Activated CD4-positive, alpha-beta T cell treated with anti-CD3 and anti-CD28 coated beads for 36 hours (primary cell): ENCODE measurements around the gene C2orf72. TPM values are rescaled to one million over a fixed set of nuclear protein-coding genes. Genes with fewer than 3 reads are reported as not detected.

Experiments used
- ATAC-seq: fragments of 200-7000 bp; cut with Tn5 transposase; one replicate; pipeline ENCODE4 v1.10.0; 2021; ENCODE audit warnings: mild to moderate bottlenecking, moderate library complexity
- CTCF ChIA-PET: fragments of 350-600 bp; sonication (Branson Sonifier 250); formaldehyde crosslinking; loops from one replicate; lab custom pipeline; 2021; ENCODE audit warnings: antibody characterized with exemption; lab: Charles Lee
- POLR2A ChIA-PET: fragments of 350-600 bp; sonication (Branson Sonifier 250); formaldehyde crosslinking; loops from one replicate; lab custom pipeline; 2021; ENCODE audit warnings: antibody characterized with exemption, inconsistent platforms; lab: Charles Lee
- DNase-seq: peaks from one replicate; pipeline ENCODE4 v3.0.0-alpha.2; 2020
- H3K27ac Mint-ChIP-seq: one replicate; pipeline ENCODE4 v1.8.0; 2021; ENCODE audit warnings: mixed read lengths
- H3K27me3 Mint-ChIP-seq: one replicate; pipeline ENCODE4 v1.8.0; 2021; ENCODE audit warnings: mixed read lengths
- H3K36me3 Mint-ChIP-seq: one replicate; pipeline ENCODE4 v1.8.0; 2021; ENCODE audit warnings: low read depth, mixed read lengths
- H3K4me1 Mint-ChIP-seq: one replicate; pipeline ENCODE4 v1.8.0; 2021; ENCODE audit warnings: mixed read lengths
- H3K4me3 Mint-ChIP-seq: one replicate; pipeline ENCODE4 v1.8.0; 2021; ENCODE audit warnings: mild to moderate bottlenecking, moderate library complexity, mixed read lengths
- H3K9me3 Mint-ChIP-seq: one replicate; pipeline ENCODE4 v1.8.0; 2021; ENCODE audit warnings: low read depth, mixed read lengths
- intact Hi-C, 2 experiments: fragments of 100-400 bp; cut with DNase I in 1 of 2; cut with micrococcal nuclease in 1 of 2; formaldehyde crosslinking; loops; one replicate each; pipeline versions ENCODE4 v1.14.2 to v1.15.1; 2022 to 2024; cut with DNase I, micrococcal nuclease
- total RNA-seq, 2 experiments: library from RNA; stranded (reverse); gene quantifications; one replicate each; pipeline ENCODE4 v1.2.3, GENCODE V29; 2021

Gene C2orf72
- total RNA-seq, 2 experiments from 2014 or later = 2.0 to 3.8 TPM

DNA sequence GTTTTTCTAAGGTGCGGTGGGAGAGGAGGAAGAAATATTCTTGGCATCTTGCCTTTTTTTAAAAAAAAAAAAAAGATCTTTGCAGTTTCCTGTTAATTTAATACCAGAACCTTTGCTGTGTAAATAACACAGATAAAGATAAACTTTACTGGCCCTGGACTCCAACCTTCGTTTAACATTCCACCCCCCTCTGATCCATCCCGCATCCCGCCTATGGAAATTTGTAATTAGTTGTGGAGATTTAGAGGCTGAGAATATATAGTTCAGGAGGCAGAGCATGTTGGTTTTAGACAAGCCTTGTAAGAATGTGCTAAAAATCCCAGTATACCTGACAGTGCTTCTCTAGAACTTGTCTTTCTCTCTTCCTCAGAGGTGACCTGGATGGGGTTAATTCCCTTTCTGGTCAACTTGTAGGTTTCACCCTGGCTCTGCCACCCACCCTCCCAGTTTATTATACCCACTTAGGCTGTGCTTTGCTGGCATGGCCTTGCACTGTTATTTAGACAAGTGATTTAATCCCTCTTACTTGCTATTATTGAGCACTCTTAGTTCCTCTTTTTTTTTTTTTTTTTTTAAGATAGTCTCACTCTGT lies 2.9 kb upstream of the C2orf72 start:
- Mint-ChIP-seq H3K27ac (no peak overlapping the region), H3K36me3 (no peaks in the 10 kb centered on the region), H3K27me3 (peaks cover 29% of the 10 kb centered on the region), H3K4me3 (no peak overlapping the region), H3K9me3 (no peaks in the 10 kb centered on the region), H3K4me1 (no peaks in the 10 kb centered on the region)
- CTCF ChIA-PET = no interaction called here
- POLR2A ChIA-PET = interaction anchor here (0.5 kb wide), 1 partner anchor 417 kb away, joined by 3 read pairs; no protein-coding TSS in a partner anchor
- intact Hi-C loops = no loop called here
- no peak for DNase-seq
- ATAC-seq = no peak

DNA sequence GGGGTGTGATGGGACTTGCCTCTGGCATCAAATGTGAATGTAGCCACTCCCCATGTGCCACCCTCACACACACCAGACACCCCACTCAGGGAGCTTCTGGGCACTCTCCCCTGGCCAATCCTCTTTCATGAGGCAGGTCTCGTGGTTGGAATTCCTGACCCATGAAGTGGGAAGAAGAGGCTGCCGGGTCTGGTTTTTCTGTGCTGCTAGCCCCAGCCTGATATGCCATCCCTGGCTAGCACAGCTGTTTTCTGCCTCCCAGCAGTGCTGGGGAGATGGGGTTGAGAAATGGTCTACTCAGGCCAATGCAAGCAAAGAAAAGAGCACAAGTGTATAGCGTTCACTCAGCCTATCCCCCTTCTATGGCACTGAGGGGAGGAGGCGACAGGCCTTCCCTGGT lies 1.2 kb upstream of the C2orf72 start:
- ATAC-seq = no peak
- intact Hi-C loops = no loop called here
- no peaks in the 10 kb centered on the region for H3K36me3 Mint-ChIP-seq
- H3K27me3 Mint-ChIP-seq = peaks cover 44% of the 10 kb centered on the region
- no peak overlapping the region for H3K27ac Mint-ChIP-seq
- no peak for DNase-seq
- H3K4me3 Mint-ChIP-seq = no peak overlapping the region
- POLR2A ChIA-PET = no interaction called here
- no peaks in the 10 kb centered on the region for H3K4me1 Mint-ChIP-seq
- CTCF ChIA-PET = interaction anchor here (0.7 to 1.1 kb wide), 4 partner anchors 14 to 700 kb away, joined by 3 to 4 read pairs (median 3); no protein-coding TSS in a partner anchor
- H3K9me3 Mint-ChIP-seq = no peaks in the 10 kb centered on the region

DNA sequence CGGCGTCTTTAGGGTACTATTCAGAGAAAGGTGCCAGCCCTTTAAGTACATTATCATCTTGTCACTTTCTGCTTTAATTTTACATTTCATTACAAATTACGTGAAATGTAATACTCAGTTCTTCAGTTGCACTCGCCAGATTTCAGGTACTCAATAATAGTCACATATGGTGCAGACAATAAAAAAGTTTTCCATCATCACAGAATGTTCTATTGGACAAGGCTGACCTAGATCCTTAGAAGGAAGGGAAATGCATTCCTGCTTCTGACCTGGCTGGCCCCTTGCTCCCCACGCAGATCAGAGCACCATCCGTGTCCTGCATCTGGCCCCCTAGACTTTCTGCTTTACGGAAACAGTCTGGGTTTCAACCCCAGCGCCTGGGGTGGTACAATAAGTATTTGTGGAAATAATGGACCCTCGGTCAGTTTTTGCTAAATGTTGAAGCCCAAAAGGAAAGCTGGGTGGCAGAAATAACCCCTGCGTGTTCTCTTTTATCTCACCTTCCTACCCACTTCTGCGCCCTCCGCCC lies 681 bp upstream of the C2orf72 start:
- Mint-ChIP-seq H3K4me1 (no peaks in the 10 kb centered on the region), H3K27ac (no peak overlapping the region), H3K27me3 (peaks cover 47% of the 10 kb centered on the region), H3K9me3 (no peaks in the 10 kb centered on the region), H3K36me3 (no peaks in the 10 kb centered on the region), H3K4me3 (no peak overlapping the region)
- CTCF ChIA-PET = interaction anchor here (0.7 to 1.2 kb wide), 3 partner anchors 13 to 701 kb away, joined by 3 to 4 read pairs (median 3); no protein-coding TSS in a partner anchor
- DNase-seq (no peak), ATAC-seq (no peak)
- POLR2A ChIA-PET = no interaction called here
- intact Hi-C loops = no loop called here

DNA sequence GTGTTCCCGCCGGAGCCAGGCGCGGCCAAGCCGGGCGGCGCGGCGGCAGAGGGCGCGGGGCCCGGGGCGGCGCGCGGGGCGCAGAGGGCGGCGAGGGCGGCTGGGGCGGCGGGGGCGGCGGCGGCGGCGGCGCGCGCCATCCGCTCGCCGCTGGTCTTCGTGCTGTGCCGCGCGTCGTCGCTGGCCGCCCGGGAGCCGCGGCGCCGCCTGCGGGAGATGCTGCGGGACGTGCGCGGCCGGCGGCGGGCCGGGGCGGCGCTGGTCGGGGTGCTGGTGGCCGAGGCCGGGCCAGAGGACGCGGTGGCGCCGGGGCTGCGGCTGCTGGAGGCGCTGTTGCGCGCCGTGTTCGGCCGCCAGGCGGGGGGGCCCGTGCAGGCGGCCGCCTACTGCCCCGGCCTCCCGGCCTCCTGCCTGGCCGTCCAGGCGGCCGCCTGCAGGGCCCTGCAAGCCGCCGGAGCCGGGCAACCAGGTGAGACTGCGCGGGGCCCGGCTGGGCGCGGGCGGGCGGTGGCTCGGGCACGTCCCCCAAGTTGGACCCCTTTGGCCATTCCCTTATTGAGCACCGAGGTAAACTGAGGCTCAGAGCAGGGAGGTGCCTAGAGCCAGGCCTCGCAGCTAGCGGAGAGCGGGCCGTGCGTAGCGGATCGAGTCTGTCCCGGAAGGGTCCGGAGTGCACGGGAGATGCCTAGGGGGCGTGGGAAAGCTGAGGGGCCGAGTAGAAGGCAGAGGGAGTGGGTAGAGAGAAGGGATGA lies 584 bp downstream of the C2orf72 start:
- DNase-seq = peak; percentile 17
- Mint-ChIP-seq H3K27me3 (peaks cover 48% of the 10 kb centered on the region), H3K4me3 (peak overlapping the region; percentile 43), H3K27ac (no peak overlapping the region), H3K36me3 (no peaks in the 10 kb centered on the region), H3K4me1 (no peaks in the 10 kb centered on the region), H3K9me3 (no peaks in the 10 kb centered on the region)
- intact Hi-C loops = no loop called here
- CTCF ChIA-PET = interaction anchor here (0.6 to 1.2 kb wide), 3 partner anchors 15 to 1278 kb away, joined by 3 to 4 read pairs (median 4); partner anchors contain the start of gene PSMD1
- POLR2A ChIA-PET = no interaction called here
- peak; percentile 51 for ATAC-seq

DNA sequence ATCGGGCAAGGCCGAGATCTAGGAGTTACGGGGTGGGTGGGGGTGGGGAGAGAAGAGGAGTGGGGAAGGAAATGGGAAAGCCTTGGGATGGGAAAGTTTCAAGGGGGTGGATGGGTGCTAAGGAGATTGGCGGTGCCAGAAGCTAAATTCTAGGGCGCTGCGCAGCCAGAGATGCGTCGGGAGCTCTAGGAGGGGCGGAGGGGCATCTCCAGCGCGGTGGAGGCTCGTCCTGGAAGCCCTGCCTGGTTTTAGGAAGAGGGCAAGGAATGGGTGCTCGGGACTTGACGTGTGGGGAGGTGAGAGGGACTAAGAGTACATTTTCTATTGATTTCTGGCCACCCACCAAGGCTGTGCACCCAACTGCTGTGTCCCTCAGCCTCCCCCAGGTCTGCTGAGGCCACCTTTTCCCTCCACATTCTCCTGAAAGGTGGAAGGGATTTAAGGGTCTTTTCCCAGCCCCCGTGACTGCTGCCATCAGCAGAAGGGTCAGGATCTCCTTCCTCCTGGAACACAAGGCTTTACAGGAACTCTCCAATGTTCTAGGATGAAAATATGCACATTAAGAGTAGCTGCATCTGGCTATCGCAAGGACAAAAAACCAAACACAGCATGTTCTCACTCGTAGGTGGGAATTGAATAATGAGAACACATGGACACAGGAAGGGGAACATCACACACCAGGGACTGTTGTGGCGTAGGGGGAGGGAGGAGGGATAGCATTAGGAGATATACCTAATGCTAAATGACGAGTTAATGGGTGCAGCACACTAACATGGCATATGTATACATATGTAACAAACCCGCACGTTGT lies 1.4 kb downstream of the C2orf72 start:
- DNase-seq = no peak
- ChIA-PET CTCF (interaction anchor here (0.6 to 2.9 kb wide), 5 partner anchors 11 to 1277 kb away, joined by 3 to 14 read pairs (median 4); partner anchors contain the start of gene PSMD1), POLR2A (interaction anchor here (0.5 kb wide), 1 partner anchor 394 kb away, joined by 6 read pairs; no protein-coding TSS in a partner anchor)
- Mint-ChIP-seq H3K4me1 (no peaks in the 10 kb centered on the region), H3K9me3 (no peaks in the 10 kb centered on the region), H3K36me3 (no peaks in the 10 kb centered on the region), H3K27me3 (peaks cover 48% of the 10 kb centered on the region), H3K4me3 (peak overlapping the region; percentile 43), H3K27ac (no peak overlapping the region)
- intact Hi-C loops = no loop called here
- ATAC-seq = no peak

DNA sequence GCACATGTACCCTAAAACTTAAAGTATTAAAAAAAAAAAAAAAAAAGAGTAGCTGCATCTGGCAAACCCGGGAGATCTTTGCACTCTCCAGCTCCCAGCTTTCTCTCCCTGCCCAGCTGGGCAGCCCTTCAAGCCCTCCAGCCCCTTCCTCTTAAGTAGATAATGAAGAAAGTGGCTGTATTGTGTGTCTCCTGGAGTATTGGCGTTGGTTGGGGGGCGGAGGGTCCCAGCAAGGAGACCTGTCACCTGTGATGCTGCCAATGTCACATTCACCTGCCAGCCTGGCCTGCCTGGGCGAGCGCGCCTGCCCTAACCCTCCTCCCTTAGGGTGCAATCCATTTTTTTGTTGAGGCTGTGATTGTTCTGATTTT lies 2.0 kb downstream of the C2orf72 start:
- no peaks in the 10 kb centered on the region for H3K9me3 Mint-ChIP-seq
- no peaks in the 10 kb centered on the region for H3K4me1 Mint-ChIP-seq
- H3K27ac Mint-ChIP-seq = no peak overlapping the region
- peaks cover 45% of the 10 kb centered on the region for H3K27me3 Mint-ChIP-seq
- DNase-seq = no peak
- no peak for ATAC-seq
- ChIA-PET POLR2A (no interaction called here), CTCF (interaction anchor here (0.7 to 2.9 kb wide), 4 partner anchors 11 to 206 kb away, joined by 3 to 14 read pairs (median 4); partner anchors contain the start of gene PSMD1)
- no peak overlapping the region for H3K4me3 Mint-ChIP-seq
- intact Hi-C loops = no loop called here
- no peaks in the 10 kb centered on the region for H3K36me3 Mint-ChIP-seq

DNA sequence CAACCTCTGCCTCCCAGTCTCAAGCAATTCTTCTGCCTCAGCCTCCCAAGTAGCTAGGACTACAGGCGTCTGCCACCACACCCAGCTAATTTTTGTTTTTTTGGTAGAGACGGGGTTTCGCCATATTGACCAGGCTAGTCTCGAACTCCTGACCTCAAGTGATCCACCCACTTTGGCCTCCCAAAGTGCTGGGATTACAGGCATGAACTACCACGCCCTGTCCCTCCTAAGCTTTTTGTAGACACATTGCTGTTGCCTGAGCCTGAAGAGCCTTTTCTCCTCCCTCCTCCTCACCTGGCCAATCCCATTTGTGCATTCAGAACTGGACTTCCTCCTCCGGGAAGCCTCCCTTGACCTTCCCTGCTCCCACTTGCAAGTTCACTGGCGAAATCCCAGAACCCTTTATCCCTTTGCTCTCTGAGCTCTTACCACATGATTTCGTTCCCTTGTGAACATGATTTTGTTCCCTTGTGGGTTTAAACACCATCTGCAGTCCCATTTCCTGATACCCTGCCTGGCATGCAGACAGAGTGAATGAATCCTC lies 2.6 kb downstream of the C2orf72 start:
- no peaks in the 10 kb centered on the region for H3K9me3 Mint-ChIP-seq
- H3K36me3 Mint-ChIP-seq = no peaks in the 10 kb centered on the region
- ATAC-seq = no peak
- no peaks in the 10 kb centered on the region for H3K4me1 Mint-ChIP-seq
- ChIA-PET POLR2A (no interaction called here), CTCF (interaction anchor here (2.9 kb wide), 1 partner anchor 13 kb away, joined by 14 read pairs; no protein-coding TSS in a partner anchor)
- no peak overlapping the region for H3K27ac Mint-ChIP-seq
- peaks cover 45% of the 10 kb centered on the region for H3K27me3 Mint-ChIP-seq
- H3K4me3 Mint-ChIP-seq = no peak overlapping the region
- intact Hi-C loops = no loop called here
- DNase-seq = no peak

DNA sequence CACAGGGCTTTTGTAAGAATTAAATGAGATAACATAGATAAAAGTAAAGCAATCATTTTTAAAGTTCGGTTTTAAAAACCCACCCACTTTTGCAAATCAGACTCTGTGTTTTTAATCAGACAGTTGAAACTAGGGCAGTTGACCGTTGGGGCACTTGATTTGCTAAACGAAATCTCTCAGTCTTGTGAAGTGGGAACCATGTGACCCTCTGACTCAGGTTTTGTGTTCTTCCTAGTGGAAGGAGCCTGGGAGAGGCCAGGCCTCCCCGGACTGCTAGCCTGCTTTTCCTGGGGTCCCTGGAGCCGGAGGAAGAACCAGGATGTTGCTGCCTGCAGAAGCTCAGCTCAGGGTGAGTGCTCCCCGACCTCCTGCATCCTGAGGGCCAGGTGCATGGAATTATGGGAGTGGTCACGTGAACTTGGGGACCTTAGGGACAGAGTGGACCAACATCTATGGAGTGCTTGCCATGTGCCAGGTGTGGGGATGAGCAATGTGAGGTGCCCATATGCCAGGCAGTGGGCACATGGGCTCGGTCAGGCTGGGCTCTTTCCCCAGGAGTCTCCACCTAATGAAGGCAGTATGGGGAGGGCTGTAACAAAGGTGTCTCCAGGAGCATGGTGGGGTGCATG lies 3.9 kb downstream of the C2orf72 start:
- Mint-ChIP-seq H3K9me3 (no peaks in the 10 kb centered on the region), H3K4me3 (no peak overlapping the region), H3K4me1 (no peaks in the 10 kb centered on the region), H3K27me3 (peaks cover 40% of the 10 kb centered on the region), H3K27ac (no peak overlapping the region), H3K36me3 (no peaks in the 10 kb centered on the region)
- DNase-seq (no peak), ATAC-seq (no peak)
- intact Hi-C loops = no loop called here
- POLR2A ChIA-PET = no interaction called here
- CTCF ChIA-PET = interaction anchor here (2.9 kb wide), 1 partner anchor 12 kb away, joined by 14 read pairs; no protein-coding TSS in a partner anchor

DNA sequence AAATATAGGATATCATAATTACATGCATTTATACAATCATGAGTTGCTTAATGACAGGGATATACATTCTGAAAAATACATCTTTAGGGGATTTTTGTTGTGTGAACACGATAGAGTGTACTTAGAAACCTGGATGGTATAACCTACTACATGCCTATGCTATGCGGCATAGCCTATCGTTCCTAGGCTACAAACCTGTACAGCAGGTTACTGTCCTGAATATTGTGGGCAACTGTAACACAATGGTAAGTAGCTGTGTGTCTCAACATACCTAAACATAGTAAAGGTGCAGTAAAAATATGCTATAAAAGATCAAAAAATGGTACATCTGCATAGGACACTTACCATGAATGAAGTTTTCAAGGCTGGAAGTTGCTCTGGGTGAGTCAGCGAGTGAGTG lies 6.5 kb downstream of the C2orf72 start:
- ChIA-PET CTCF (interaction anchor here (1.5 kb wide), 1 partner anchor 9 kb away, joined by 5 read pairs; no protein-coding TSS in a partner anchor), POLR2A (no interaction called here)
- Mint-ChIP-seq H3K4me3 (no peak overlapping the region), H3K27ac (no peak overlapping the region), H3K27me3 (peaks cover 24% of the 10 kb centered on the region), H3K9me3 (no peaks in the 10 kb centered on the region), H3K36me3 (no peaks in the 10 kb centered on the region), H3K4me1 (no peaks in the 10 kb centered on the region)
- intact Hi-C loops = no loop called here
- no peak for DNase-seq
- no peak for ATAC-seq

DNA sequence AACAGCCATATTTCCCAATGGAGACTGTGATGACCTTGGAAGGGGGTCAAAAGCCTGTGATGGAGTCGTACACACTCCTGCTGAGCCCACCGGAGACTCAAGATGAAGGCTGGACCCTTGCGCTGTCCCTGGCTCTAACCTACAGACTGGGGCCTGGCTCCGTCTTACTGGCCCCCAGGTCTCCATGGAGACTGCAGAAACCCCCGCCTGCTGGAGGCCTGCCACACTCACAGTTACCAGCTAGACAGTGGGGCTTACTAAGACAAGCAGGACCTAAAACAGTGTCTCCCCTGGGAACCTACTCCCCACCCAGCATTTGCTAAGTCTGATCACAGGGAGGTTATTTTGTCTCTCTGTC lies 9.6 kb downstream of the C2orf72 start:
- CTCF ChIA-PET = no interaction called here

More for the DNA sequence above, 9.6 kb downstream of the C2orf72 start:
- Mint-ChIP-seq H3K9me3 (no peaks in the 10 kb centered on the region), H3K4me3 (no peak overlapping the region), H3K36me3 (no peaks in the 10 kb centered on the region), H3K27ac (no peak overlapping the region), H3K27me3 (peaks cover 3% of the 10 kb centered on the region), H3K4me1 (no peaks in the 10 kb centered on the region)
- DNase-seq (no peak), ATAC-seq (no peak)
- intact Hi-C loops = no loop called here
- POLR2A ChIA-PET = no interaction called here
